ENCODE measurements around the gene CDK5RAP2. TPM values are rescaled to one million over a fixed set of nuclear protein-coding genes. Genes with fewer than 3 reads are reported as not detected.

The CDK5RAP2 gene
- total and polyA plus RNA-seq, 2 experiments from 2014 or later, result 52.6 to 77.0 TPM

DNA sequence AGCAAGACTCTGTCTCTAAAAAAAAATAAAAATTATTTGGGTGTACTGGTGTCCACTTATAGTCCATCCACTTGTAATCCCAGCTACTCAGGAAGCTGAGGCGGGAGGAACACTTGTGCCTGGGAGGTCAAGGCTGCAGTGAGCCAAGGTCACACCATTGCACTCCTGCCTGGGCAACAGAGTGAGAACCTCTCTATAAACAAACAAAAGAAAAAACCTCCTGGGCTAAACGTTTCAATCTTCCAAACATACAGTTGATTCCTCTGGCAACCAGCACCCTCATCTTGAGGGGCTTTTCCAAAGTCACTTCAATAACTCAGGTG, 13.9 kb upstream of the CDK5RAP2 start:
- Histone ChIP-seq H2AFZ (no peak overlapping the region), H4K20me1 (ENCODE audit: insufficient read depth) (no peaks in the 10 kb centered on the region), H3K4me2 (ENCODE audit: unreplicated experiment) (no peak overlapping the region), H3K27me3 (replicated peaks; ENCODE audit: insufficient read depth) (no peaks in the 10 kb centered on the region), H3K9me2 (ENCODE audit: insufficient read depth) (no peaks in the 10 kb centered on the region), H3F3A (ENCODE audit: insufficient read depth) (no peaks in the 10 kb centered on the region), H3K36me3 (ENCODE audit: low read depth) (no peaks in the 10 kb centered on the region), H3K27ac (no peak overlapping the region), H3K79me2 (ENCODE audit: insufficient read depth) (no peaks in the 10 kb centered on the region), H3K4me3 (no peak overlapping the region), H3K9me3 (ENCODE audit: low read depth) (no peaks in the 10 kb centered on the region), H3K4me1 (ENCODE audit: insufficient read depth) (no peaks in the 10 kb centered on the region), H3K9ac (no peak overlapping the region)
- in situ Hi-C loops (cut with MboI), result loop anchor here (10.0 kb wide), 1 partner anchor 59 kb away; no protein-coding TSS in a partner anchor
- 74 to 78% methylated on average over 2 of the region's 2 CpGs for WGBS, 2 experiments (ENCODE audit: low coverage in 1 of 2, low lambda C conversion rate in 2 of 2, missing lambda C conversion rate in 2 of 2)
- DNase-seq, result no peak
- TF ChIP-seq EZH2 (IDR thresholded peaks at IDR 0.05; ENCODE audit: insufficient read depth, poor library complexity, severe bottlenecking) (no peak), EZH2phosphoT487 (IDR thresholded peaks at IDR 0.05; ENCODE audit: insufficient read depth, low read depth) (no peak)

DNA sequence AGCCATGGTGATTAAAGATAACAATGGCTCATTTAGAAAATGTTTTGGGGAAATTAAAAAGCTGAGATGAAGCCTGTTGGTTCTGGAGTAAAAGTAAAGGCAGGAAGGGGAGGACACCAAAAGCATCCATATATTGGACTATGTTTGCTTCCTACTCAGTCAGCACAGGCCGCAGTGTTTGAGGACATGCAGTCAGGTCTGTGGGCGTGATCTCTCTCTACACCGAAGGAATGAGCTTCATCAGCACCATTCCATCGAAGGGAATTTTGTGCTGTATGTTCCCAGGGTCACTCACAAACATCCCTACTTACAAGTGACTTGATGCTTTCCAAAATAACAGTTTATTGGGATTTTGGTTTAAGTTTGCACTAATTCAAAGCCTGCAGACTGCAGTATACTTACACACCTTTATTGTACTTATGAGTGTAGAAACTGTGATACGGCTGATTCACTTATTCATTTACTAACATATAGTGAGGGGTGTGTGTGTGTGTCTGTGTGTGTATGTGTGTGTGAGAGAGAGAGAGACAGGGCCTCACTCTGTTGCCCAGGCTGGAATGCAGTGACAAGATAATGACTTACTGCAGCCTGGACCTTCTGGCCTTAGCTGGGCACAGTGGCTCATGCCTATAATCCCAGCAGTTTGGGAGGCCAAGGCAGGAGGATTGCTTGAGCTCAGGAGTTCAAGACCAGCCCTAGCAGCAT, 13.4 kb upstream of the CDK5RAP2 start:
- no peaks in the 10 kb centered on the region for H3K27me3 ChIP-seq (replicated peaks; ENCODE audit: insufficient read depth)
- DNase-seq, result no peak
- H3K4me3 ChIP-seq, result no peak overlapping the region
- H2AFZ ChIP-seq, result no peak overlapping the region
- H3K9me2 ChIP-seq (ENCODE audit: insufficient read depth), result no peaks in the 10 kb centered on the region
- no peaks in the 10 kb centered on the region for H4K20me1 ChIP-seq (ENCODE audit: insufficient read depth)
- WGBS, 2 experiments (ENCODE audit: low coverage in 1 of 2, low lambda C conversion rate in 2 of 2, missing lambda C conversion rate in 2 of 2), result 80 to 85% methylated on average over 5 of the region's 5 CpGs
- no peaks in the 10 kb centered on the region for H3K4me1 ChIP-seq (ENCODE audit: insufficient read depth)
- no peaks in the 10 kb centered on the region for H3K9me3 ChIP-seq (ENCODE audit: low read depth)
- TF ChIP-seq EZH2phosphoT487 (IDR thresholded peaks at IDR 0.05; ENCODE audit: insufficient read depth, low read depth), result no peak
- TF ChIP-seq EZH2 (IDR thresholded peaks at IDR 0.05; ENCODE audit: insufficient read depth, poor library complexity, severe bottlenecking), result no peak
- no peaks in the 10 kb centered on the region for H3F3A ChIP-seq (ENCODE audit: insufficient read depth)
- no peak overlapping the region for H3K9ac ChIP-seq
- no peaks in the 10 kb centered on the region for H3K79me2 ChIP-seq (ENCODE audit: insufficient read depth)
- H3K36me3 ChIP-seq (ENCODE audit: low read depth), result no peaks in the 10 kb centered on the region
- no peak overlapping the region for H3K4me2 ChIP-seq (ENCODE audit: unreplicated experiment)
- in situ Hi-C loops (cut with MboI), result loop anchor here (10.0 kb wide), 1 partner anchor 59 kb away; no protein-coding TSS in a partner anchor
- no peak overlapping the region for H3K27ac ChIP-seq

- in situ Hi-C loops (cut with MboI), result loop anchor here (10.0 kb wide), 1 partner anchor 57 kb away; no protein-coding TSS in a partner anchor
- Histone ChIP-seq H2AFZ (no peak overlapping the region), H3K79me2 (ENCODE audit: insufficient read depth) (no peaks in the 10 kb centered on the region), H3K4me2 (ENCODE audit: unreplicated experiment) (no peak overlapping the region), H3K27ac (no peak overlapping the region), H3K27me3 (replicated peaks; ENCODE audit: insufficient read depth) (no peaks in the 10 kb centered on the region), H3F3A (ENCODE audit: insufficient read depth) (no peaks in the 10 kb centered on the region), H3K36me3 (ENCODE audit: low read depth) (no peaks in the 10 kb centered on the region), H3K9ac (no peak overlapping the region), H3K4me1 (ENCODE audit: insufficient read depth) (no peaks in the 10 kb centered on the region), H3K9me2 (ENCODE audit: insufficient read depth) (no peaks in the 10 kb centered on the region), H4K20me1 (ENCODE audit: insufficient read depth) (no peaks in the 10 kb centered on the region), H3K9me3 (ENCODE audit: low read depth) (no peaks in the 10 kb centered on the region), H3K4me3 (no peak overlapping the region)
- 65 to 66% methylated on average over 8 of the region's 8 CpGs for WGBS, 2 experiments (ENCODE audit: low coverage in 1 of 2, low lambda C conversion rate in 2 of 2, missing lambda C conversion rate in 2 of 2)
- no peak for DNase-seq
- TF ChIP-seq EZH2phosphoT487 (IDR thresholded peaks at IDR 0.05; ENCODE audit: insufficient read depth, low read depth), result no peak
- TF ChIP-seq EZH2 (IDR thresholded peaks at IDR 0.05; ENCODE audit: insufficient read depth, poor library complexity, severe bottlenecking), result no peak
Observed at GRCh38 chr9:120592210-120592609, 12.2 kb upstream of the CDK5RAP2 start.

- no peak for DNase-seq
- Histone ChIP-seq H3K9me2 (ENCODE audit: insufficient read depth) (no peaks in the 10 kb centered on the region), H3K9ac (no peak overlapping the region), H3F3A (ENCODE audit: insufficient read depth) (no peaks in the 10 kb centered on the region), H3K9me3 (ENCODE audit: low read depth) (no peaks in the 10 kb centered on the region), H3K4me3 (no peak overlapping the region), H2AFZ (no peak overlapping the region), H3K27me3 (replicated peaks; ENCODE audit: insufficient read depth) (no peaks in the 10 kb centered on the region), H3K4me2 (ENCODE audit: unreplicated experiment) (no peak overlapping the region), H3K4me1 (ENCODE audit: insufficient read depth) (peaks cover 10% of the 10 kb centered on the region), H3K27ac (no peak overlapping the region), H3K79me2 (ENCODE audit: insufficient read depth) (no peaks in the 10 kb centered on the region), H3K36me3 (ENCODE audit: low read depth) (no peaks in the 10 kb centered on the region), H4K20me1 (ENCODE audit: insufficient read depth) (no peaks in the 10 kb centered on the region)
- 50 to 71% methylated on average over 1 of the region's 1 CpG for WGBS, 2 experiments (ENCODE audit: low coverage in 1 of 2, low lambda C conversion rate in 2 of 2, missing lambda C conversion rate in 2 of 2)
- TF ChIP-seq EZH2 (IDR thresholded peaks at IDR 0.05; ENCODE audit: insufficient read depth, poor library complexity, severe bottlenecking) (no peak), EZH2phosphoT487 (IDR thresholded peaks at IDR 0.05; ENCODE audit: insufficient read depth, low read depth) (no peak)
- in situ Hi-C loops (cut with MboI), result no loop called here
Observed at GRCh38 chr9:120587328-120587727, 7.4 kb upstream of the CDK5RAP2 start.
